HG02870 (cell line): ENCODE measurements around the gene TSKU.
"Not testable (repeated sequence)": the region's sequence is repeated elsewhere in the genome, so short reads cannot be mapped to it uniquely, and the experiment has no call there.

Experiments
- ATAC-seq: cut with Tn5 transposase; IDR thresholded peaks from one replicate; pipeline ENCODE4 v1.9.1; 2021; ENCODE audit warnings: mild to moderate bottlenecking, moderate library complexity; ENCODE audit not compliant: unreplicated experiment

TSKU gene

DNA sequence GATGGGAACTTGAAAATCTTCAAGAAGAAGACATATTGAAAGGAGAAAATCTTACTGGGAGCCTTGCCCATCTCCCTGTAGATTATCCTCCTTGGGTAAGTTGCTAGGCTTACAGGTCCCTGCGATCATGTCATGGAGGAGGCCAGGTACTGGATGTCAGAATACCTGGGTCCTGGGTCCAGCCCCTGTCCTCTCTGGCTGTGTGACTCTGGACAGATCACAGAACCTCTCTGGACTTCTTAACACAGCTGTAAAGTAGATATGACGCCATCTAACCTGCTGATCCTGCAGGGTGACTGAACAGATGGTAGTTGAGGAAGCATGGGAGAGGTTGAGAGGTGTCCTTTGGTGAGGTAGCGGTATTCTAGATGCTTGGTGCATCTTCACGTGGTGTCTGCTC lies 4.1 kb downstream of the TSKU start:
- no peak for ATAC-seq

DNA sequence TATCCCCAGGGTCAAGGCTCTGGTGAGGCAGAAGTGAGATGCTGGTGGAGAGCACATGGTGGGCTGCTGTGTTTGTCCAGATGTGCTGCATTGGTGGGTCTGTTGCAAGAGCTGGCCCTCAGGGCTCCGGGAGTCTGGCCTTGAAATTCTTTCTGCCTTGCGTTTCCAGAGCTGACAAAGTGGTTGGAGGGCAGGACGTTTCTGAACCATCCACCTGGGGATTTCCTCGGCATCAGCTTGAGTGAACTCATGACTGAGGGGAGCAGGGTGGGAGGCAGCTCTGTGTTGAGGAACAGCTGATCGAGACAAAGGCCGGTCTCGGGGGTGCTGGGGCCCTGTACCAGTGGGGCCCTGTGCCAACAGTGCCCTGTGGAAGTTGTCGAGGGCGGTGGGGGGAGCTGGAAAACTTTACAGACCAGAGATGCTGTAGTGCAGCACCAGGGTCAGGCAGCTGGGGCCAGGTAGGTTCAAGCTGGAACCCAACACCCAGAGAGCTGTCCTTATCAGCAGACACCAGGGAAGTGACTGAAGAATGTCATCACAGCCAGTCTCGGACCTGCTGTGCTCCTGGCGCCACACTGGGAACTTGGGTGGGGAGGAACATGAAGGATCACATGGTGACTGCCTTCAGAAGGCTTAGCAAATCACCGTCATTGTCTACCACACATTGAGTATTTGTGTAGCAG lies 4.9 kb downstream of the TSKU start:
- ATAC-seq: no peak

DNA sequence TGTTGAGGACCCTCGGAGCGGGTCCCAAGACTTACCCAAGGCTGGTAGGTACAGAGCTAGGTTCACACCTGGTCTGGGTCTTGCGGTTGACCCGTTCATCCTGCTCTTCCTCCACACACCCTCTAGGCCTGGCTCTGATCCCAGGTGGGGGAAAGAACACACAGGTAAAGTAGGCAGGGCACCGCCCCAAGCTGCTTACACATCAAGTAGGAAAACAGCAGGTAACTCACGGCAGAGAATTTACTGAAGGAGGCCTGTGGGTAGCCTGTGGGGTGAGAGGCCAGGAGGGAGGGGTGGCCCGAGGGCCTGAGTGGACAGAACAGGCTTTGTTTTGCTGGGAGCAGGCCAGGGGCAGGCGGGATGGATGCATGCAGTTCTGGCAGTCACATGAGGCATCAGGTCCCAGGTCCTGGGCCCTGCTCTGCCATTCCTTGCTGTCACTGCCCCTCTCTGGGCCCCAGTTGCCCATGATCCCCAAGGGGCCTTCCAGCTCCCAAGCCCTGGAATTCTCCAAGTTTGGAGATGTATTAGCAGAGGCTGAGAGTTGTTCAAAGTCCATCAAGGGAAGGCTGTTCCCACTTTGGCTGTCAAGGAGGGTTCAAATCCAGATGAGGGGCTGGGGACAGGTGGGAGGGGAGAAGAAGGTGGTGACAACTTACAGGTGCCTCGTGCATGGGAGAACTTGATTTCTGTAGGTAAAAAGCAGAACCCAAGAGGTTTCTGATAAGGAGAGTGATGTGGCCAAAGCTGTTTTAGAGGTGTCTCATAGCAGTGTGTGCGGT lies 5.7 kb downstream of the TSKU start:
- no peak for ATAC-seq

GRCh38 chr11:76789443-76789719 lies 6.2 kb downstream of the TSKU start:
- ATAC-seq: no peak

DNA sequence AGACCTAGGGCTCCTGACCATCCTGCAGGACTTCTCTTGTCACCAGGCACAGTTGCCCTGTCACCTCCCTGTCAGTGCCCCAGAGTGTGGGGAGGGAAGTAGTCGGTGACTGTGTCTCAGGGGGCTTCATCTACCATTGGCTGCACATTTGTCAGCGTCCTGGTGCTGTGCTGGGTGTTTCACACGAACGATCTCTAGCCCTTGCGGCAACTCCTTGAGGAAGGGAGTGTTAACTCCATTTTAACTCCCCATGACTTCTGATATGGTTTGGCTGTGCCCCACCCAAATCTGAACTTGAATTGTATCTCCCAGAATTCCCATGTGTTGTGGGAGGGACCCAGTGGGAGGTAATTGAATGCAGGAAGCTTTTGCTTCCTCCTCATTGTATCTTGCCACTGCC lies 7.1 kb downstream of the TSKU start:
- no peak for ATAC-seq

GRCh38 chr11:76791002-76791770 lies 8.0 kb downstream of the TSKU start:
- ATAC-seq: not testable (repeated sequence)

- no peak for ATAC-seq
Observed at GRCh38 chr11:76791861-76792260, 8.7 kb downstream of the TSKU start.

DNA sequence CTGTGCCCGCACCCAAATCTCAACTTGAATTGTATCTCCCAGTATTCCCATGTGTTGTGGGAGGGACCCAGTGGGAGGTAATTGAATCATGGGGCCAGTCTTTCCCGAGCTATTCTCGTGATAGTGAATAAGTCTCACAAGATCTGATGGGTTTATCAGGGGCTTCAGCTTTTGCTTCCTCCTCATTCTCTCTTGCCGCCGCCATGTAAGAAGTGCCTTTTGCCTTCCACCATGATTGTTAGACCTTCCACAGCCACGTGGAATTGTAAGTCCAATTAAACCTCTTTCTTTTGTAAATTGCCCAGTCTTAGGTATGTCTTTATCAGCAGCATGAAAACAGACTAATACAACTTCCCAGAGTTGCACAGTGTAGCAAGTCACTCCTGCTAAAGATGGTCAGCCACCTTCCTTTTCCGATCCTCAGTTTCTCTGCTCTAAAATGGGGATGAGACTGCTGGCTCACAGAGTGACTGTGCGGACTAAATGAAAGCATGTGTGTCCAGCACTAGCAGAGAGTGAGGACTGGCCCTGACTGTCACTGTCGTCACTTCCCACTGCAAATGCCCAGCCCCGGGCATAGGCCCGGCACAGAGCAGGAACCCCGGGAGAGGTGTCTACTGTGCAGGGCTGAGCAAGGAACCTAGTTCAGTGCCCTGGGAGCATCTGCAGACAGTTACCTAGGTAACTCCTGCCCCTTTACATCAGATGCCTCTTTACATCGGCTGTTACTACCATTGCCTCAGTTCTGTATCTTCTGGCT lies 9.5 kb downstream of the TSKU start:
- no peak for ATAC-seq

- no peak for ATAC-seq
Observed at GRCh38 chr11:76793391-76794291, 10.5 kb downstream of the TSKU start.

GRCh38 chr11:76794371-76795289 lies 11.5 kb downstream of the TSKU start:
- no peak for ATAC-seq

- no peak for ATAC-seq
Observed at GRCh38 chr11:76795290-76795935, 12.3 kb downstream of the TSKU start.

DNA sequence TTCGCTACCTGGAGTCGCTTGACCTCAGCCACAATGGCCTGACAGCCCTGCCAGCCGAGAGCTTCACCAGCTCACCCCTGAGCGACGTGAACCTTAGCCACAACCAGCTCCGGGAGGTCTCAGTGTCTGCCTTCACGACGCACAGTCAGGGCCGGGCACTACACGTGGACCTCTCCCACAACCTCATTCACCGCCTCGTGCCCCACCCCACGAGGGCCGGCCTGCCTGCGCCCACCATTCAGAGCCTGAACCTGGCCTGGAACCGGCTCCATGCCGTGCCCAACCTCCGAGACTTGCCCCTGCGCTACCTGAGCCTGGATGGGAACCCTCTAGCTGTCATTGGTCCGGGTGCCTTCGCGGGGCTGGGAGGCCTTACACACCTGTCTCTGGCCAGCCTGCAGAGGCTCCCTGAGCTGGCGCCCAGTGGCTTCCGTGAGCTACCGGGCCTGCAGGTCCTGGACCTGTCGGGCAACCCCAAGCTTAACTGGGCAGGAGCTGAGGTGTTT lies 12.8 kb downstream of the TSKU start:
- ATAC-seq: no peak

DNA sequence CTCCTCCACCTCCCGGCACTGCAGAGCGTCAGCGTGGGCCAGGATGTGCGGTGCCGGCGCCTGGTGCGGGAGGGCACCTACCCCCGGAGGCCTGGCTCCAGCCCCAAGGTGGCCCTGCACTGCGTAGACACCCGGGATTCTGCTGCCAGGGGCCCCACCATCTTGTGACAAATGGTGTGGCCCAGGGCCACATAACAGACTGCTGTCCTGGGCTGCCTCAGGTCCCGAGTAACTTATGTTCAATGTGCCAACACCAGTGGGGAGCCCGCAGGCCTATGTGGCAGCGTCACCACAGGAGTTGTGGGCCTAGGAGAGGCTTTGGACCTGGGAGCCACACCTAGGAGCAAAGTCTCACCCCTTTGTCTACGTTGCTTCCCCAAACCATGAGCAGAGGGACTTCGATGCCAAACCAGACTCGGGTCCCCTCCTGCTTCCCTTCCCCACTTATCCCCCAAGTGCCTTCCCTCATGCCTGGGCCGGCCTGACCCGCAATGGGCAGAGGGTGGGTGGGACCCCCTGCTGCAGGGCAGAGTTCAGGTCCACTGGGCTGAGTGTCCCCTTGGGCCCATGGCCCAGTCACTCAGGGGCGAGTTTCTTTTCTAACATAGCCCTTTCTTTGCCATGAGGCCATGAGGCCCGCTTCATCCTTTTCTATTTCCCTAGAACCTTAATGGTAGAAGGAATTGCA lies 13.5 kb downstream of the TSKU start:
- ATAC-seq: no peak

GRCh38 chr11:76797341-76798201 lies 14.4 kb downstream of the TSKU start:
- ATAC-seq: no peak

DNA sequence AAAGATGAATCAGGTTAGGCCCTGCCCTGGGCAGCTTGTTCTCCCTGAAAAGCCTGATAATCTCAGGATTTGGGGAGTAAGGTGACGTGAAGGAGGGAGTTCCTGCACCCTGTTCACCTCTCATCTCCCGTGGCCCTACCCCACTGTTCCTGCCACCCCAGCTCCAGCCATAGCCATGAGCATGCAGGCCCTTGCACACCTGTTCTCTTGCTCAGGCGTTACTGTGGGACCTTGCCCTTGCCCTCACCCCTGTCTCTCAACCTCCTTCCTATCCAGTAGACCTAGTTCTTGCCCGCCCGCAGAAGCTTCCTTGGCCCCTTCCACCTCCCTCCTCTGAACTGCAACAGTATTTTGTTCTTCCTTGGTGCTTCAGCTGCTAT lies 15.0 kb downstream of the TSKU start:
- no peak for ATAC-seq

DNA sequence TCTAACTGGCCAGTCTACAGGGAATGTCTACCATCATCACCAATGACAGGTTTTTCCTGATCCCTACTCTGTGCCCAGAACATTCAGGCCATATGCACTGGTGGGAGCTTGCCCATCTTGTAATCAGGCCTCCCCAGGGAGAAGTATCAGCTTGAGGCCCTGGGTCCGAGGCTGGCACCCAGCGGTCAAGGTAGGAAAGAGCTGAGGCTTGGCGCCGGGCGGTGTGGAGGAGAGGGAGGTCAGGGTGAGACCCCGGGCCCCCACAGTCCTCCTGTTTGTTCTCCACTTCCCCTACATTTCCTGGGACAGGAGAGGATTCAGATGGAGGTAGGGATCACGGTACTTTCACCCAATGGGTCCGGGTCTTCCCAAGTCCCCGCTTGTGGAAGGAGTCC lies 15.5 kb downstream of the TSKU start:
- ATAC-seq: no peak
